GM23338 (cell line): ENCODE data around the gene TRAPPC12. TPM values are rescaled to one million over a fixed set of nuclear protein-coding genes. Genes with fewer than 3 reads are reported as not detected.

ENCODE experiments used
- ATAC-seq: fragments of 200-7000 bp; cut with Tn5 transposase; 3 replicates; pipeline ENCODE4 v1.9.1; 2020
- DNase-seq: peaks from one replicate; pipeline ENCODE4 v3.0.0-alpha.2; 2015; ENCODE audit warnings: low spot score
- H2AFZ ChIP-seq: fragments of 200-600 bp; sonication (generic); 2 replicates; pipeline ENCODE4 v1.8.0; 2016; ENCODE audit warnings: antibody characterized with exemption, mild to moderate bottlenecking, moderate library complexity
- H3F3A ChIP-seq: fragments of 200-600 bp; sonication (generic); replicated peaks from 2 replicates; pipeline ENCODE4 v1.8.0; 2017; ENCODE audit warnings: antibody characterized with exemption, mixed run types, low read depth
- H3K27ac ChIP-seq: fragments of 200-600 bp; sonication (generic); 2 replicates; pipeline ENCODE4 v1.6.1; 2016; ENCODE audit warnings: low read depth
- H3K27me3 ChIP-seq: fragments of 200-600 bp; sonication (generic); 2 replicates; pipeline ENCODE4 v1.8.0; 2016; ENCODE audit warnings: mild to moderate bottlenecking, mixed run types, moderate library complexity; ENCODE audit not compliant: insufficient read depth
- H3K36me3 ChIP-seq: fragments of 200-600 bp; sonication (generic); 2 replicates; pipeline ENCODE4 v1.8.0; 2016; ENCODE audit warnings: mild to moderate bottlenecking; ENCODE audit not compliant: insufficient read depth
- H3K4me1 ChIP-seq: fragments of 200-600 bp; sonication (generic); 2 replicates; pipeline ENCODE4 v1.8.0; 2016; ENCODE audit warnings: mild to moderate bottlenecking, moderate library complexity; ENCODE audit not compliant: insufficient read depth
- H3K4me2 ChIP-seq: fragments of 200-600 bp; sonication (generic); 2 replicates; pipeline ENCODE4 v1.7.1; 2017; ENCODE audit warnings: mixed run types
- H3K4me3 ChIP-seq: fragments of 200-600 bp; sonication (generic); 2 replicates; pipeline ENCODE4 v1.6.1; 2016; ENCODE audit warnings: mixed run types
- H3K79me2 ChIP-seq: fragments of 200-600 bp; sonication (generic); replicated peaks from 2 replicates; pipeline ENCODE4 v1.8.0; 2017; ENCODE audit warnings: mild to moderate bottlenecking; ENCODE audit not compliant: insufficient read depth
- H3K9me2 ChIP-seq: fragments of 200-600 bp; sonication (generic); 2 replicates; pipeline ENCODE4 v1.8.0; 2017; ENCODE audit not compliant: insufficient read depth
- H4K20me1 ChIP-seq: fragments of 200-600 bp; sonication (generic); replicated peaks from 2 replicates; pipeline ENCODE4 v1.8.0; 2017; ENCODE audit warnings: mild to moderate bottlenecking; ENCODE audit not compliant: insufficient read depth
- H3K27ac Mint-ChIP-seq: 2 replicates; pipeline ENCODE4 v1.8.0; 2020; ENCODE audit warnings: inconsistent platforms, mild to moderate bottlenecking, moderate library complexity, mixed read lengths
- H3K27me3 Mint-ChIP-seq: 3 replicates; pipeline ENCODE4 v1.8.0; 2022; ENCODE audit warnings: low read depth, mild to moderate bottlenecking, moderate library complexity, mixed read lengths, inconsistent platforms; ENCODE audit not compliant: insufficient read depth, poor library complexity
- H3K36me3 Mint-ChIP-seq: 3 replicates; pipeline ENCODE4 v1.8.0; 2021; ENCODE audit warnings: low read depth, mild to moderate bottlenecking, inconsistent platforms, moderate library complexity, mixed read lengths
- H3K4me1 Mint-ChIP-seq: 3 replicates; pipeline ENCODE4 v1.8.0; 2020; ENCODE audit warnings: mild to moderate bottlenecking, inconsistent platforms, mixed read lengths
- H3K4me3 Mint-ChIP-seq: 3 replicates; pipeline ENCODE4 v1.8.0; 2021; ENCODE audit warnings: moderate library complexity, mild to moderate bottlenecking, inconsistent platforms, mixed read lengths
- H3K9me3 Mint-ChIP-seq: 3 replicates; pipeline ENCODE4 v1.8.0; 2020; ENCODE audit warnings: moderate library complexity, mild to moderate bottlenecking, inconsistent platforms, mixed read lengths
- CREB1 ChIP-seq: fragments of 250-450 bp; sonication (Bioruptor Pico); IDR thresholded peaks from 2 replicates; pipeline ENCODE4 v1.5.0; 2020; ENCODE audit warnings: low read depth, mild to moderate bottlenecking, moderate library complexity
- CTCF ChIP-seq, 2 experiments: fragments of 200-600 bp in 1 of 2; sonication (generic) in 1 of 2; conservative IDR thresholded peaks; 2 replicates each; pipeline versions ENCODE4 v1.5.1 to v1.6.1; 2016 to 2017; ENCODE audit warnings: antibody characterized with exemption in 2 of 2, low read depth in 2 of 2, mild to moderate bottlenecking in 2 of 2, moderate library complexity in 1 of 2
- ETS1 ChIP-seq: IDR thresholded peaks from 2 replicates; pipeline ENCODE4 v1.6.1; 2016; ENCODE audit warnings: antibody characterized with exemption
- EZH2 ChIP-seq: fragments of 200-600 bp; sonication (generic); IDR thresholded peaks from one replicate; pipeline ENCODE4 v1.8.0; 2017; ENCODE audit warnings: antibody characterized with exemption, mild to moderate bottlenecking, low read depth; ENCODE audit not compliant: unreplicated experiment
- EZH2phosphoT487 ChIP-seq: fragments of 200-600 bp; sonication (generic); IDR thresholded peaks from one replicate; pipeline ENCODE4 v1.8.1; 2018; ENCODE audit warnings: antibody characterized with exemption; ENCODE audit not compliant: unreplicated experiment
- JUNB ChIP-seq: IDR thresholded peaks from one replicate; pipeline ENCODE4 v1.6.1; 2016; ENCODE audit warnings: antibody characterized with exemption; ENCODE audit not compliant: unreplicated experiment
- NANOG ChIP-seq: IDR thresholded peaks from 2 replicates; pipeline ENCODE4 v1.6.1; 2016; ENCODE audit warnings: antibody characterized with exemption, borderline replicate concordance
- POLR2AphosphoS5 ChIP-seq: IDR thresholded peaks from 2 replicates; pipeline ENCODE4 v1.6.1; 2016; ENCODE audit warnings: antibody characterized with exemption, low read depth
- REST ChIP-seq: IDR thresholded peaks from one replicate; pipeline ENCODE4 v1.6.1; 2018; ENCODE audit warnings: antibody characterized with exemption; ENCODE audit not compliant: unreplicated experiment
- STAT1 ChIP-seq: IDR thresholded peaks from one replicate; pipeline ENCODE4 v1.6.1; 2016; ENCODE audit warnings: antibody characterized with exemption; ENCODE audit not compliant: unreplicated experiment
- ZNF114 ChIP-seq: fragments of 250-450 bp; sonication (Bioruptor Pico); IDR thresholded peaks from 2 replicates; pipeline ENCODE4 v1.5.0; 2020; ENCODE audit warnings: mild to moderate bottlenecking, moderate library complexity
- ZNF331 ChIP-seq: fragments of 250-450 bp; sonication (Bioruptor Pico); IDR thresholded peaks from 2 replicates; pipeline ENCODE4 v1.5.0; 2020; ENCODE audit warnings: low read depth, mild to moderate bottlenecking, moderate library complexity
- ZNF462 ChIP-seq: fragments of 250-450 bp; sonication (Bioruptor Pico); IDR thresholded peaks from 2 replicates; pipeline ENCODE4 v1.5.0; 2020; ENCODE audit warnings: mild to moderate bottlenecking, moderate library complexity
- polyA plus RNA-seq: library from polyadenylated mRNA; unstranded; fragments of >200 nt; fragmentation: Nextera tagmentation; extraction: Ambion mirVana; gene quantifications from 2 replicates; pipeline ENCODE4 v1.2.1, GENCODE V29; 2016
- total RNA-seq: library from RNA; depleted of rRNA; stranded (reverse); fragments of >200 nt; shearing (Covaris generic); gene quantifications from 2 replicates; pipeline ENCODE4 v1.2.3, GENCODE V29; 2014

Gene TRAPPC12
- total and polyA plus RNA-seq, 2 experiments from 2014 or later, result 48.9 to 57.7 TPM

- no peak for TF ChIP-seq NANOG
- TF ChIP-seq REST, result no peak
- no peak for TF ChIP-seq ETS1
- TF ChIP-seq STAT1, result no peak
- TF ChIP-seq POLR2AphosphoS5, result no peak
- TF ChIP-seq ZNF114 (CRISPR knock-in tag), result no peak
- TF ChIP-seq EZH2phosphoT487, result no peak
- TF ChIP-seq CREB1 (CRISPR knock-in tag), result no peak
- TF ChIP-seq JUNB, result no peak
- TF ChIP-seq ZNF331, result no peak
- TF ChIP-seq ZNF462, result no peak
- no peak for TF ChIP-seq EZH2
- TF ChIP-seq CTCF (conservative IDR thresholded peaks at IDR 0.05; ENCODE audit: low read depth in 2 of 2), result no peak
- Histone ChIP-seq H2AFZ (no peak overlapping the region), H3K9me2 (no peaks in the 10 kb centered on the region), H3K27me3 (no peaks in the 10 kb centered on the region), H3K4me1 (no peaks in the 10 kb centered on the region), H3K79me2 (no peaks in the 10 kb centered on the region), H3K4me2 (no peak overlapping the region), H3F3A (no peaks in the 10 kb centered on the region), H3K4me3 (no peak overlapping the region), H4K20me1 (no peaks in the 10 kb centered on the region), H3K36me3 (no peaks in the 10 kb centered on the region), H3K27ac (no peak overlapping the region)
- DNase-seq (no peak), ATAC-seq (no peak)
- H3K36me3 Mint-ChIP-seq, result peaks cover 40% of the 10 kb centered on the region
- H3K27me3 Mint-ChIP-seq, result peaks cover 9% of the 10 kb centered on the region
- H3K4me1 Mint-ChIP-seq, result peaks cover 27% of the 10 kb centered on the region
- H3K27ac Mint-ChIP-seq, result 0 out of 2 replicates have a peak overlapping the region, but pooled peaks have one; percentile 51
- H3K4me3 Mint-ChIP-seq, result no peak overlapping the region
- H3K9me3 Mint-ChIP-seq, result no peaks in the 10 kb centered on the region
Measured at GRCh38 chr2:3468296-3468988, 88.9 kb downstream of the TRAPPC12 start.
